ENCODE measurements around the gene TAS1R1.

Gene TAS1R1

DNA sequence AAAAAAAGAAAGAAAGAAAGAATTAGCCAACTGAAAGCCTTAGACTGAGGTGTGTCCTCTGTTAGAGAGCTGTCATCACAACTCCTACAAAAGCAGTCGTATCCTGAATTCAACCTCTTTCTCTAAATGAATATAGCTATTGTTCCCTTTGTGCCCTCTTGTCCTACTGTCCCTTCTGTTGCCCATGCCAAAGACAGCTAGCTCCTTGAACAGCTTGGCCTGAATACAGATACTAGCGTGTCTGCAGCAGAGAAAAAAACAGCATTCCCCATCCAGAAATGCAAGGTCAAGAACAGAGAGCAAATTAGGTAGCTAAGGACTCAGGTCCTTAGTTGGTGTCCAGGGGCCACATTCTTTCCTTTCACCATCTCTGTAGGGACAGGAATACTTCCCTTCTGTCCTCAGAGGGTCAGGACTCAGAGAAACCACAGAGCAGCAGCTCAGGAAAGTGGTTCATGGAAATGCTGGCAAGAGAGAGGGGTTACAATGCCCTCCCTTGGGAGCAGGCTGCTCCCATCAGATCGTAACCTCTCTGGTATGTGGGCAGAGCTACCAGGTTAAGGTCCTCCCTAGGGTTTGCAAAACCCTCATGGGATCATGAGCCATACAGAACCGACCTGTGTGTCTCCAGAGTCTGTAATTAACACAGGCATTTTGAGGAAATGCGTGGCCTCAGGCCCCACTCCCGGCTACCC lies 22.9 kb downstream of the TAS1R1 start:
- Histone ChIP-seq H3K9me3 (replicated peaks; ENCODE audit: low read length) (no peaks in the 10 kb centered on the region), H3K36me3 (ENCODE audit: insufficient read depth, low read length) (no peaks in the 10 kb centered on the region), H3K4me2 (ENCODE audit: low read length) (no peak overlapping the region), H3K4me1 (ENCODE audit: control insufficient read depth, insufficient read depth, low read length) (peaks cover 17% of the 10 kb centered on the region), H3K9ac (ENCODE audit: low read depth, low read length) (no peak overlapping the region), H3K4me3 (ENCODE audit: low read length) (no peak overlapping the region), H3K27me3 (ENCODE audit: control insufficient read depth, insufficient read depth, low read length) (no peaks in the 10 kb centered on the region)

GRCh38 chr1:6578624-6579373 lies 23.7 kb downstream of the TAS1R1 start:
- Histone ChIP-seq H3K4me1 (ENCODE audit: control insufficient read depth, insufficient read depth, low read length) (peaks cover 17% of the 10 kb centered on the region), H3K4me2 (ENCODE audit: low read length) (peak overlapping the region; percentile 95), H3K27me3 (ENCODE audit: control insufficient read depth, insufficient read depth, low read length) (no peaks in the 10 kb centered on the region), H3K9me3 (replicated peaks; ENCODE audit: low read length) (no peaks in the 10 kb centered on the region), H3K36me3 (ENCODE audit: insufficient read depth, low read length) (no peaks in the 10 kb centered on the region), H3K9ac (ENCODE audit: low read depth, low read length) (no peak overlapping the region), H3K4me3 (ENCODE audit: low read length) (peak overlapping the region; percentile 87)

DNA sequence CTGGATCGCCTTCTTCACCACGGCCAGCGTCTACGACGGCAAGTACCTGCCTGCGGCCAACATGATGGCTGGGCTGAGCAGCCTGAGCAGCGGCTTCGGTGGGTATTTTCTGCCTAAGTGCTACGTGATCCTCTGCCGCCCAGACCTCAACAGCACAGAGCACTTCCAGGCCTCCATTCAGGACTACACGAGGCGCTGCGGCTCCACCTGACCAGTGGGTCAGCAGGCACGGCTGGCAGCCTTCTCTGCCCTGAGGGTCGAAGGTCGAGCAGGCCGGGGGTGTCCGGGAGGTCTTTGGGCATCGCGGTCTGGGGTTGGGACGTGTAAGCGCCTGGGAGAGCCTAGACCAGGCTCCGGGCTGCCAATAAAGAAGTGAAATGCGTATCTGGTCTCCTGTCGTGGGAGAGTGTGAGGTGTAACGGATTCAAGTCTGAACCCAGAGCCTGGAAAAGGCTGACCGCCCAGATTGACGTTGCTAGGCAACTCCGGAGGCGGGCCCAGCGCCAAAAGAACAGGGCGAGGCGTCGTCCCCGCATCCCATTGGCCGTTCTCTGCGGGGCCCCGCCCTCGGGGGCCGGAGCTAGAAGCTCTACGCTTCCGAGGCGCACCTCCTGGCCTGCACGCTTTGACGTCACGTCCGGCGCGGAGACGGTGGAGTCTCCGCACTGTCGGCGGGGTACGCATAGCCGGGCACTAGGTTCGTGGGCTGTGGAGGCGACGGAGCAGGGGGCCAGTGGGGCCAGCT lies 24.4 kb downstream of the TAS1R1 start, which contains the start of gene ZBTB48:
ZBTB48 (plus strand) TSS at position 621 of the 745 bp plus-strand sequence. CDS start 616 bp downstream, outside the sequence.
- H3K9ac ChIP-seq (ENCODE audit: low read depth, low read length): peak within 1 kb of the TSS; percentile 89

DNA sequence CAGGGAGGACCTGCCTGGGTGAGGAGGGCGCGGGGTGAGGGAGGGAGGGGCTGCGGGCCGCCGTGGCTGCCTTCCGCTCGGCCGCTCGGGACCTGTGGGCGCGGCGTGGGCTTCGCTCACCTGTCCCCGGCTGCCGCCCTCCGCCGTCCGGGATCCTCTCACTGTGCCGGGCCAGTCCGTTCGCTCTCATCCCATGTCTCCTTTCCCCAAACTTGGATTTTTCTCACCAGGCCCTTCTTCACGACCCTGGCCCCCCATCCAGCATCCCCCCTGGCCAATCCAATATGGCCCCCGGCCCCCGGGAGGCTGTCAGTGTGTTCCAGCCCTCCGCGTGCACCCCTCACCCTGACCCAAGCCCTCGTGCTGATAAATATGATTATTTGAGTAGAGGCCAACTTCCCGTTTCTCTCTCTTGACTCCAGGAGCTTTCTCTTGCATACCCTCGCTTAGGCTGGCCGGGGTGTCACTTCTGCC lies 25.0 kb downstream of the TAS1R1 start:
- H3K27me3 ChIP-seq (ENCODE audit: control insufficient read depth, insufficient read depth, low read length): no peaks in the 10 kb centered on the region
- H3K4me1 ChIP-seq (ENCODE audit: control insufficient read depth, insufficient read depth, low read length): peaks cover 17% of the 10 kb centered on the region
- H3K4me3 ChIP-seq (ENCODE audit: low read length): peak overlapping the region; percentile 87
- H3K9ac ChIP-seq (ENCODE audit: low read depth, low read length): peak overlapping the region; percentile 89
- no peaks in the 10 kb centered on the region for H3K36me3 ChIP-seq (ENCODE audit: insufficient read depth, low read length)
- no peaks in the 10 kb centered on the region for H3K9me3 ChIP-seq (replicated peaks; ENCODE audit: low read length)
- H3K4me2 ChIP-seq (ENCODE audit: low read length): peak overlapping the region; percentile 95

More for the DNA sequence above, 24.4 kb downstream of the TAS1R1 start, which contains the start of gene ZBTB48:
- Histone ChIP-seq H3K36me3 (ENCODE audit: insufficient read depth, low read length) (no peaks in the 10 kb centered on the region), H3K4me3 (ENCODE audit: low read length) (peak within 1 kb of the TSS; percentile 87), H3K4me2 (ENCODE audit: low read length) (peak within 1 kb of the TSS; percentile 95), H3K9me3 (replicated peaks; ENCODE audit: low read length) (no peaks in the 10 kb centered on the region), H3K4me1 (ENCODE audit: control insufficient read depth, insufficient read depth, low read length) (peaks cover 17% of the 10 kb centered on the region), H3K27me3 (ENCODE audit: control insufficient read depth, insufficient read depth, low read length) (no peaks in the 10 kb centered on the region)

- Histone ChIP-seq H3K36me3 (ENCODE audit: insufficient read depth, low read length) (no peaks in the 10 kb centered on the region), H3K4me3 (ENCODE audit: low read length) (peak overlapping the region; percentile 87), H3K9ac (ENCODE audit: low read depth, low read length) (peak overlapping the region; percentile 89), H3K4me2 (ENCODE audit: low read length) (peak overlapping the region; percentile 95), H3K9me3 (replicated peaks; ENCODE audit: low read length) (no peaks in the 10 kb centered on the region), H3K27me3 (ENCODE audit: control insufficient read depth, insufficient read depth, low read length) (no peaks in the 10 kb centered on the region), H3K4me1 (ENCODE audit: control insufficient read depth, insufficient read depth, low read length) (peaks cover 17% of the 10 kb centered on the region)
Observed at GRCh38 chr1:6580593-6581409, 25.7 kb downstream of the TAS1R1 start.

GRCh38 chr1:6581561-6582305 lies 26.6 kb downstream of the TAS1R1 start:
- Histone ChIP-seq H3K4me1 (ENCODE audit: control insufficient read depth, insufficient read depth, low read length) (peaks cover 17% of the 10 kb centered on the region), H3K27me3 (ENCODE audit: control insufficient read depth, insufficient read depth, low read length) (no peaks in the 10 kb centered on the region), H3K36me3 (ENCODE audit: insufficient read depth, low read length) (no peaks in the 10 kb centered on the region), H3K9me3 (replicated peaks; ENCODE audit: low read length) (no peaks in the 10 kb centered on the region), H3K4me2 (ENCODE audit: low read length) (peak overlapping the region; percentile 95), H3K9ac (ENCODE audit: low read depth, low read length) (no peak overlapping the region), H3K4me3 (ENCODE audit: low read length) (no peak overlapping the region)

- Histone ChIP-seq H3K4me3 (ENCODE audit: low read length) (no peak overlapping the region), H3K27me3 (ENCODE audit: control insufficient read depth, insufficient read depth, low read length) (no peaks in the 10 kb centered on the region), H3K4me1 (ENCODE audit: control insufficient read depth, insufficient read depth, low read length) (peaks cover 23% of the 10 kb centered on the region), H3K9ac (ENCODE audit: low read depth, low read length) (no peak overlapping the region), H3K4me2 (ENCODE audit: low read length) (no peak overlapping the region), H3K36me3 (ENCODE audit: insufficient read depth, low read length) (no peaks in the 10 kb centered on the region), H3K9me3 (replicated peaks; ENCODE audit: low read length) (no peaks in the 10 kb centered on the region)
Observed at GRCh38 chr1:6582370-6582769, 27.3 kb downstream of the TAS1R1 start.

GRCh38 chr1:6584126-6585080 lies 29.3 kb downstream of the TAS1R1 start:
- H3K36me3 ChIP-seq (ENCODE audit: insufficient read depth, low read length): peaks cover 11% of the 10 kb centered on the region
- H3K9ac ChIP-seq (ENCODE audit: low read depth, low read length): no peak overlapping the region
- no peak overlapping the region for H3K4me3 ChIP-seq (ENCODE audit: low read length)
- no peaks in the 10 kb centered on the region for H3K9me3 ChIP-seq (replicated peaks; ENCODE audit: low read length)
- H3K27me3 ChIP-seq (ENCODE audit: control insufficient read depth, insufficient read depth, low read length): no peaks in the 10 kb centered on the region
- peaks cover 27% of the 10 kb centered on the region for H3K4me1 ChIP-seq (ENCODE audit: control insufficient read depth, insufficient read depth, low read length)
- no peak overlapping the region for H3K4me2 ChIP-seq (ENCODE audit: low read length)

- Histone ChIP-seq H3K4me1 (ENCODE audit: control insufficient read depth, insufficient read depth, low read length) (peaks cover 27% of the 10 kb centered on the region), H3K4me3 (ENCODE audit: low read length) (no peak overlapping the region), H3K9me3 (replicated peaks; ENCODE audit: low read length) (no peaks in the 10 kb centered on the region), H3K9ac (ENCODE audit: low read depth, low read length) (no peak overlapping the region), H3K27me3 (ENCODE audit: control insufficient read depth, insufficient read depth, low read length) (no peaks in the 10 kb centered on the region), H3K36me3 (ENCODE audit: insufficient read depth, low read length) (peaks cover 19% of the 10 kb centered on the region), H3K4me2 (ENCODE audit: low read length) (no peak overlapping the region)
Observed at GRCh38 chr1:6585081-6585722, 30.1 kb downstream of the TAS1R1 start.
